Activated CD4-positive, CD25-positive, alpha-beta regulatory T cell treated with anti-CD3 and anti-CD28 coated beads, Interleukin-2, amount 50 U/mL, for 24 hours (primary cell): ENCODE data around the gene ZNF804B.
"Not testable (repeated sequence)": the region's sequence is repeated elsewhere in the genome, so short reads cannot be mapped to it uniquely, and the experiment has no call there.

Experiments used
- ATAC-seq, 2 donors: fragments of 150-1000 bp; cut with Tn5 transposase; one replicate each; pipeline ENCODE4 v1.10.0; 2021; ENCODE audit warnings: mild to moderate bottlenecking in 1 of 2, moderate library complexity in 1 of 2

The ZNF804B gene

GRCh38 chr7:89104748-89105685 lies 345.5 kb downstream of the ZNF804B start:
- ATAC-seq = no peak

GRCh38 chr7:89123871-89124270 lies 364.4 kb downstream of the ZNF804B start:
- ATAC-seq = no peak

GRCh38 chr7:89129600-89130375 lies 370.3 kb downstream of the ZNF804B start:
- no peak for ATAC-seq

- no peak for ATAC-seq
Observed at GRCh38 chr7:89133357-89133756, 373.9 kb downstream of the ZNF804B start.

- ATAC-seq = no peak
Observed at GRCh38 chr7:89133819-89134218, 374.3 kb downstream of the ZNF804B start.

- no peak for ATAC-seq
Observed at GRCh38 chr7:89145801-89146200, 386.3 kb downstream of the ZNF804B start.

GRCh38 chr7:89160107-89160506 lies 400.6 kb downstream of the ZNF804B start:
- no peak for ATAC-seq

- ATAC-seq = no peak
Observed at GRCh38 chr7:89165421-89165820, 405.9 kb downstream of the ZNF804B start.

GRCh38 chr7:89170628-89171027 lies 411.1 kb downstream of the ZNF804B start:
- ATAC-seq = no peak

- no peak for ATAC-seq
Observed at GRCh38 chr7:89182116-89182515, 422.6 kb downstream of the ZNF804B start.

- ATAC-seq = no peak
Observed at GRCh38 chr7:89183712-89184111, 424.2 kb downstream of the ZNF804B start.

GRCh38 chr7:89200758-89201157 lies 441.3 kb downstream of the ZNF804B start:
- ATAC-seq = no peak

- no peak for ATAC-seq
Observed at GRCh38 chr7:89223900-89224395, 464.4 kb downstream of the ZNF804B start.

- ATAC-seq = not testable (repeated sequence)
Observed at GRCh38 chr7:89228688-89229171, 469.2 kb downstream of the ZNF804B start.

- ATAC-seq = no peak
Observed at GRCh38 chr7:89238156-89238555, 478.7 kb downstream of the ZNF804B start.

GRCh38 chr7:89246196-89246595 lies 486.7 kb downstream of the ZNF804B start:
- no peak for ATAC-seq

- no peak for ATAC-seq
Observed at GRCh38 chr7:89247207-89247606, 487.7 kb downstream of the ZNF804B start.

- no peak for ATAC-seq
Observed at GRCh38 chr7:89259085-89259484, 499.6 kb downstream of the ZNF804B start.

- ATAC-seq = no peak
Observed at GRCh38 chr7:89264126-89264525, 504.6 kb downstream of the ZNF804B start.

- no peak for ATAC-seq
Observed at GRCh38 chr7:89265631-89266030, 506.1 kb downstream of the ZNF804B start.

GRCh38 chr7:89283302-89283701 lies 523.8 kb downstream of the ZNF804B start:
- ATAC-seq = no peak

- ATAC-seq = no peak
Observed at GRCh38 chr7:89308535-89308934, 549.0 kb downstream of the ZNF804B start.

GRCh38 chr7:89311886-89312285 lies 552.4 kb downstream of the ZNF804B start:
- no peak for ATAC-seq
